Stimulated activated CD8-positive, alpha-beta memory T cell treated with anti-CD3 and anti-CD28 coated beads, Interleukin-12 subunit alpha, Interleukin-12 subunit beta, amount 100 ng/mL, for 24 hours (primary cell): ENCODE measurements around the gene ELF4.
"Not testable (repeated sequence)": the region's sequence is repeated elsewhere in the genome, so short reads cannot be mapped to it uniquely, and the experiment has no call there.

Source experiments
- DNase-seq: peaks from one replicate; pipeline ENCODE4 v3.0.0-alpha.2; 2020; ENCODE audit errors: extremely low read depth

The ELF4 gene

DNA sequence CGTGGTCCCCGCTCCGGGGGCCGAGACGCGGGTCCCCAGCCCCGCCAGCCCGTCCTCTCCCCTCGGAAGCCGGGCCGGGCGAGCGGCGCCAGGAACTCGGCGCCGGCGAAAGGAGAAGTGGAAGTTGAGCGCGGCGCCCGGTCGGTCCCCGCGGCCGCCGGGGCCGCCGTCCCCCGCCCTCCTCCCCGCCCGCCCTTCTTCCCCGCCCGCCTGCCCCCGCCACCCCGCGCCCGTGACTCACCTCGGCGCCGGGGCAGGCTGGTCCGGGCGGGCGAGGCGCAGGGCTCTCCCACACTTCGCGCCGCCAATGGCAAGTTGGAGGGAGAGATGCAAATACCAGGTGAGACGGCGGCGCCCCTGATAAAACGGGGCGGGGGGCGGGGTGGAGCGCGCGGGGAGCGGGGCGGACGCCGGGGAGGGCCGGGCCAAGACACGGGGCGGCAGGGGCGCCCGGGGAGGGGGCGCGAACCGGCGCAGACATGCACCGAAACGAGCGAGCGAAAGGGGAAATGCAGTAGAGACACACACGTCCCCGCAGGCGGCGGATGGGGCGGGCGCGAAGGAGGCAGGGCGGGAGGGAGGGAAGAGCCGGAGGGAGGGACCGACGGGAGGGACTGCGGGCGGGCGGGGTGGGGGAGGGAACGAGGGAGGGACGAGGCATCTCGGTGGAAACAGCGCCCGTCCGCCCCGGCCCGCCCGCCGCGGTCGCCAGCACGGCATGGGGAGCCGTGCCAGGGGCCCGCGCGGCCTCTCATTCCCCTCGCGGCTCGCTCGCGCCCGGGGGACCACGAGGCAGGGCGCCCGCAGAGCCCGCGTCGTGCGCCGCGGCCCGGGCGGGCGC, at the start of gene ELF4:
ELF4 (minus strand) TSS at position 119 of the 841 bp plus-strand sequence. CDS start 29,167 bp downstream, outside the sequence.
- no peak for DNase-seq

DNA sequence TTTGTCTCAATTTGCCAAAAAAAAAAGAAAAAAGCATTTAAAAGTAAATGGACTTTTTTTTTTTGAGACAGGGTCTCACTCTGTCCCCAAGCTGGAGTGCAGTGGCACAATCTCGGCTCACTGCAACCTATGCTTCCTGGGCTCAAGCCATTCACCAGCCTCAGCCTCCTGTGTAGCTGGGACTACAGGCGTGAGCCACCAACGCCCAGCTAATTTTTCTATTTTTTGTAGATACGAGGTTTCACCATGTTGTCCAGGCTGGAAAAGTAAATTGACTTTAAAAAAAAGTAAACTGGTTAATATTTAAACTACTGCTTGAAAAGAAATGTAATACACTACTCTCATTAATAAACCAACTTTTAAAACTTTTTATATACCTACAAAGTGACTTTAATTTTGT, 49.5 kb upstream of the ELF4 start:
- no peak for DNase-seq

DNA sequence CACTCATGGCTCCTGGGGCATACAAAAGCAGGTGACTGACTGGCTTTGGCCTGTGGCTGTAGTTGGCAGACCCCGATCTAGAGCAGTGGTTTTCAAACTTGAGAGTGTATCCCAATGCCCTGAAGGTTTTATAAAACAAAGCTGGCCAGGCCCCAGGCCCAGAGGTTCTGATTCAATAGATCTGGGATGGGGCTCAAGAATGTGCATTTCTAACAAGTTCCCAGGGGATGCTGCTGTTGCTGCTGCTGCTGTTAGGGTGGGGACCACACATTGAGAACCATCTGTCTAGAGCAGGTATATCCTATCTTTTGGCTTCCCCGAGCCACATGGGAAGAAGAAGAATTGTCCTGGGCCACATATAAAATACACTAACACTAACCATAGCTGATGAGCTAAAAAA, 48.0 kb upstream of the ELF4 start:
- no peak for DNase-seq

DNA sequence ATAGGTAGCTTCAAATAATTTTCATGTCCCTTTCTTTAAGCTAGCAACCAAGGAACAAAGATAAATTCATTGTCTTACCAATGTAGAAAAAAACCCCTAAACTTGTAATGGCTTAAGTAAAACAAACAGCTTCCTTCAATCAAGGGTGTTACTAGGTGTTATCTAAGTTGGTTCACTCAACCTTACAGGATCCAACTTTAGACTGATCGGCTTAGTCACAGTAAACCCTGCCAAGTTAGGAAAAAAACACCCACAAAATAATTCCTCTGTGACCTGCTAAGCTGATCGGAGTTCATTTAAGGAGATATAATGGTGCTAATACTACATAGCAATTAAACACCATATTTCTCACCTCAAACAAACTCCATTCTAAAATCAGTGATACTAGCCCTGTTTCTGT, 45.3 kb upstream of the ELF4 start:
- no peak for DNase-seq

DNA sequence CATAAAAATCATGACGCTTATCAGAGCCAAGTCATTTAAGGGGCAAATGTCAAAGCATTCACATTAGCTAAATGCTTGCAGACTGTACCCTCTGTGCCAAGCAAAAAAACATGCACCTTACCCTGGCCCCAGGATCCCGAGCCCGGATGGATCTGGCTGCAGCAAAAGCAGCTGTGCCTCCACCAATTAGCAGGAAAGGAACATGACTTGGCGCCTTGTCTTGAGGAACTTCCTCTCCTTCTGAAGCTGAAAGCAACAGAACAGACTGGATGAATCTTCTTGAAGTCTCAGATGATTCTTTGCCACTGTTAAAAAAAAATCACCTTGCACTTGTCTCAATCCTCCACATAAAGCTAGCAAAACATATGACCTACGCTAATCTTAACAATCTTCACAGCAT, 37.3 kb upstream of the ELF4 start:
- DNase-seq: no peak

DNA sequence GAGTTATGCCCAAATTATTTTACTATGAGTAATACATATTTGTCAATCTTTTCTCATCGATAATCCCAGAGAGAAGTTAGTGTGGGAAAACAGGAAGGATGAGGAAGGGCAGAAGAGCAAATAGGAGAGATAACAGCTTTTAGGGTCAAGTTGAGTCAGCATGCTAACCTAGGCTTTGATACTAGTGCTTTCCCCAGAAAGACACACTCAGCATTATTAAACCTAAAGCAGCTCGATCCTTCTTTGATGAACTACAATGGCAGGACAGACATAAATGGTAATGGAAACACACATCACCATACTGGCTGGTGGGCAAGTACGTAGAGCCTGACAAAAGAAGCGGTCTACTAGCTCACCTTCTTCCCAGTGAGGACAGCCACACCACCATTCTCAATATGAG, 34.8 kb upstream of the ELF4 start:
- no peak for DNase-seq

DNA sequence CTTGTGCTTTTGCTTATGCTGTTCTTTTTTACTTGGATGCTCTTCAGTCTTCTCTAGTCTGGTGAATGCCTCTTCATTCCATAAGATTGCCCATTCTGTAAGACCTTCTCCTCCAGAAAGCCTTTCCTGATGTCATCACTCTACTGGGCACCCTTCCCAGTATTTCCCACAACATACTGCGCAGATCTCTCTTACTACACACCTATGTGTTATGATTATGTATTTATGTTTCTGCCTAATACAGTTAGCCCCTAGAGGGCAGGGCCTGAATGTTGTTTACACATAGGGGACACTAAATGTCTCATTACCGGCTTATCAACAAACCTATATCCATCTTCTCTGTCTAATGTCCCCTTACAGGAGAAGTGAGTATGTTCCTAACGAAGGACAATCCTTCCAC, 34.2 kb upstream of the ELF4 start:
- no peak for DNase-seq

DNA sequence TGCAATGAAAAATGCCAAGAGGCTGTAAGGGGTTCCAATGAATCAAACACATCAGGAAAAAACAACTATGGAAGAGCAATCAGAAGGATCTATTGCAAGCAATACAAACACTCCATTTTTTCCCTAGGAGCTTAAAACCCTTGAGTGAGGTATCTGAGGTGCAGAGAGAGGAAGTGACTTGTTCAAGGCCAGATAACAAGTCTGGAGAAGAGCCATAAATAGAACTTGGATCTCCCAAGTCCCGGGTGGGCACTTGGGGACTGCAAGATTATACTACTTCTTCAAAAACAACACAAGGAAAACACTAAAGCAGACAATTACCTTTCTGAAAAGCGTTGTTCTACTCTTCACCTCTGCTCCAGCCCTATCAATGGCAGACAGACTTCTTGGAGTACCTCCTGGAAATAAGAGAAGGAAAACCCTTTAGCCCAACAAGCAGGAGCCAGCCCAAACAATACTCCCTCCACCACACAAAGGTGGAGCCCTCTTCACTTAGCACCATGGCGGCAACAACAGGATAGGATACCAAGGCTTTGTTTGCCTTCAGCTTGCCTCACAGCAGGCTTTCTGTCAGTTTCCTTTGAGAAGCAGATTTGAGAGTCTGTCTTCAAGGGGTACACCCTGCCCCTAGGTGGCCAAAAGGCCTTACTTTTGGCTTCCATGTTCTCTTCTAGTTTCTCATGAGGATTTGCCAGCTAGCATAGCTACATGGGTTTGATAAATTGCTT, 29.3 kb upstream of the ELF4 start:
- no peak for DNase-seq

DNA sequence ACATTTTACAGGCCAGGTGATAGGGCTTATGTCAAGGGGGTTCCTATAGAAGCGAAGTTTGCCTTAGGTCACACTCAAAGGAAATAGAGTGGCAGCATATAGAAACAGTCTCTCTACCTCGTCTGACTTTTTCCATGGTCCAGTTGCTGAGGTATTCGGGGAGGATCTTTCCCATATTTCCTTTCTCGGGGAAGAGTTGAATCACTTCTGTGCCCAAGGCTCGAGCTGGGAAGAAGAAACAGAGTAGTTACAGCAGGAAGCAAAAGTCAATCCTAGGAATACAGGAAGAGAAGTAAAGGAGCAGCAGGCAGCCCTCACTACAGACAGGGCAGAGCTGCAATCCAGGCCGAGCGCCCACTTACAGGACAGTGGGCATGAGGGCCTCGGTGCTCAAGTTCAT, 26.7 kb upstream of the ELF4 start:
- DNase-seq: no peak

DNA sequence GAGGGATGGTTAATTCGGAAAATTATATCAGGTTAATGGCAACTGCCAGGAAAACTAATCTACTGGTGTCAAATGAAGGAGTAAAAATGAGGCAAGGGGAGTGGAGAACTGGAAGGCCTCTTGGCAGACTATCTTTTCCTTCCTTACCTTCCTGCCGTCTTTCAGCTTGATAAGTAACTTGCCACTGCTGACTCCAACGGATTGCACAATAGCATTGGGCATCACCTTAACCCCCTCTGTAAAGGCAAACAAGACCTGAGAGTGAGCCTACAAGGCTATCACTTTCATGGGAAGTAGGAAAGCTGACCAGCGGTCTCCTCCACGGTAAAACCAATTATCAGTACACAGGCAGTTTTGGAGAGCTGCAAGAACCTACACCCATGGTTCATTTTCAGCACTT, 26.2 kb upstream of the ELF4 start:
- DNase-seq: no peak

DNA sequence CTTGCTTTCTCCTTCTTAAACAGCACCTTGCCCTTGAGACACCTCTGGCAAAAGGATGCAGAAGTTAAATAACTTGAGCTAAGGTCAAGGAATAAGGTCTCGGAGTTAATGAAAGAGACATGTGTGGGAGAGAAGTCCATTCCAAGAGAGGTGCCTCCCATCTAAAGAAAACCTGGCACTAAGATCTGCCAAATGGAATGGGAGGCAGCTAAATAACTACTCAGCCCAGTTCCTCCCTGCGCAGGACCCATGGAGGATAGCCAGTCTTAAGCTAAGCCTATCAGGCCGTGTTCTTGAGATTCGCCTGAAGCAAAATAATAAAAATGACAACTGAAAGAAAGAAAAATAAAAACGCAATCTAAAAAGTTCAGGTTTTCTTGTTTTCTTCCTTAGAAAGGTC, 20.7 kb upstream of the ELF4 start:
- no peak for DNase-seq

DNA sequence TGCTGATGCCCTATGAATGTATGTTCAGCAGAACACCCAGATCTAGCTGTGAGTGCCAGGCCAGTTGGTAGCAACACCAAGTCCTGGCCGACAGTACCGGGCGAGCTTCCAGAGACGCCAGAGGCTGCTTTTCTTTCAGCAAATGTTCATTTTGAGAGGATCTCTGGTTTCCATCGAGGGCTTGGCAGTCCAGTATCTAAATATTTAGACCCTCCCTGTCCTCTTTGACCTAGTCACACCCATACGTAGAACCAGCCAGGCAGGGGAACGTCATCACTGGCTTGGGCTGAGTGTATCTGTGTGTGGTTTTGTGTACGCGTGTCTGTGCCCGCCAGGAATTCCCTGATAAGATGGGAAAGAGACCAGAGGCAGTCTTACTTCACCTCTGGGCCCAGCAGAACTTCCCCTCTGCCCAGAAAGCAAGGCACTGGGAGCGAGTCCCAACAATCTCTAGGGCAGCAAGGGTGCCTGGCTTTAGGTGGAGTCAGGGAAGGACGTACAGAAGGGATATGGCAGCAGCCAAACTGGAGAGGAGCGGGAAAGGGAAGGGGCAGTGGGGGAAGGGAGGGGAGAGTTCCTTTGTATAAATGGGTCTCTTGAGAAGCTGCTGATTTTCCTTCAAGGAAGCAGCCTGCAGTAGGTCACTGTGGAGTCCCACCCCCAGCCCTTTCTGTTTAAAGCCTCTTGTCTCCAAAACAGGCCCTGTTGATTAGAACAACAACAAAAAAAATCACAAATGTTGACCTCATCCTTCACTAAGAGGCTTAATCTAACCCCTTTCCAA, 15.0 kb upstream of the ELF4 start:
- no peak for DNase-seq

DNA sequence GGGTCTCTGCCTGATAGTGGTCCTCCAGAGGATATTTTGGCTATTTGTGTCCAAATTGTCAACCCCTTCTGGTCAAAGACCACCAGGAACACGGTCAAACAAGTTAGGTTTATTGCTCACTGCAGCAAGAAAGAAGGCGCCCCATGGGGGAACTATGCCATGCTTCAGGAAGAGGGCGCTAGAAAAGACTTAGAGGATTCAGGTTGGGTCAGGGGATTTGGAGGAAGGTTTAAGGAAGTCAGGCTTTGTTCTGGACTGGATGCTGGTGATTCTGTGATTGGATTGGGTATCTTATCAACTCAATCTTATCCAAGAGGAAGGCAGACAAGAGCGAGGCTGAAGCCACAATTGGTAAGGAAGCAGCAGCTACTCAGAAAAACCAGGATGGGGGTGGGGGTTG, 14.3 kb upstream of the ELF4 start:
- no peak for DNase-seq

DNA sequence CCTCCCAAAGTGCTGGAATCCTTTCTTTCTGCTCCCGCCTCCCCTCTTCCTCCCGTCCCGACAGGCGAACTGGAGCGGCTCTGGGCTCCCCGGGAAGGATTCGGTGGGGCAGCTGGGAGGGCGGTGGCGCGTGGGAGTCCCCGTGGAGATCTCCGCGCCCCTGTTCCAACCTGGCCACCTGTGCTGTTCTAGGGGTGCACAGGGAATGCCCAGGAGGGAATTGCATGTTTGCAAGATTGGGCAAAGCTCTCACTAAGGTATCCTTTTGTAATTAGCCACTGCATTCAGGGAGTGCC, 11.2 kb upstream of the ELF4 start:
- no peak for DNase-seq

DNA sequence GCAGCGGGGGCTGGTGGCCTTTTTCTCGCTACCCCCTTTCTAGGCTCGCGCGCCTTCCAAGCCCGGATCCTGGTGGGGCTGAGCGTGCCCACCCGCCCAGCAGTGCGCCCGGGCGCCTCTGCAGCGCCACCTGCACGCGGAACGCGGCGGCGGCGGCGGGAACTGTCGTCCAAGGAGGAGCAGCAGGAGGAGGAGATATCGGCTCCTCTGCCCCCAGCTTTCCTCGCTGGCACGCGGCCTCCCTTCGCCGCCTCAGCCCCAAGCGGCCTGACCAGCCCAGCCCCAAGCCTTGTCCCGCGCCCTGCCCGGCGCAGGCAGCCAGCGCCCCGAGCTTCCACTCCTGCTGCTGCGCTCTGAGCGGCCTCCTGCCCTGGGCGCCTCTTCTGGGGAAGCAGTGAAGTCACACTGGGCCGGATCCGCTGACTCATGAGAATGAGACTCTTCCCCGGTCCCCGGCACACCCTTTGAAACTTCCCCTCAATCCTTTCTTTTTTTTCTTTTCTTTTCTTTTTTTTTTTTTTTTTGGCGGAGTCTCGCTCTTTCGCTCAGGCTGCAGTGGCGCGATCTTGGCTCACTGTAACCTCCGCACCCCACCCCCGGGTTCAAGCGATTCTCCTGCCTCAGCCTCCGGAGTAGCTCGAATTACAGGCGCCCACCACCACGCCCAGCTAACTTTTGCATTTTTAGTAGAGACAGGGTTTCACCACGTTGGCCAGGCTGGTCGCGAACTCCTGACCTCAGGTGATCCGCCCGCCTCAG, 10.6 kb upstream of the ELF4 start:
- DNase-seq: no peak

DNA sequence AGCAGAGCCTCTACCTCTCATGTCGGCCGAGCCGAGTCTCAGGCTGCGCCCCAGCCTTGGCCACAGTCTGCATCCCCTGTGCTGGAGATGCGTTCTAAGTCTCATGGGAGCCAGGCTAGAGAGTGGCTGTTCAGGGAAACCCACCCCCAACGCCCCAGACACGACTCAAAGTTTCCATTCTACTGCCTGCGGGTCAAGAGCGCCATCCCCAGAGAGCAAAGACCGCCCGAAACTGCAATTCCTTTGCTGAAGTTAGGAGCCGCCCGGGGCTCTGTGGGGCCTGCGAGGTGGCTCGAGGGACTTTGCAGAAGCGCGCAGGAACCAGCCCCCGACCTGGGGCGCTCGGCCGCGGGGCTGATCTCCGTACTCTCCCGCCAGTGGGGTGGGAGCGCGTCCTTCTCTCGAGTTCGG, 10.0 kb upstream of the ELF4 start:
- no peak for DNase-seq

DNA sequence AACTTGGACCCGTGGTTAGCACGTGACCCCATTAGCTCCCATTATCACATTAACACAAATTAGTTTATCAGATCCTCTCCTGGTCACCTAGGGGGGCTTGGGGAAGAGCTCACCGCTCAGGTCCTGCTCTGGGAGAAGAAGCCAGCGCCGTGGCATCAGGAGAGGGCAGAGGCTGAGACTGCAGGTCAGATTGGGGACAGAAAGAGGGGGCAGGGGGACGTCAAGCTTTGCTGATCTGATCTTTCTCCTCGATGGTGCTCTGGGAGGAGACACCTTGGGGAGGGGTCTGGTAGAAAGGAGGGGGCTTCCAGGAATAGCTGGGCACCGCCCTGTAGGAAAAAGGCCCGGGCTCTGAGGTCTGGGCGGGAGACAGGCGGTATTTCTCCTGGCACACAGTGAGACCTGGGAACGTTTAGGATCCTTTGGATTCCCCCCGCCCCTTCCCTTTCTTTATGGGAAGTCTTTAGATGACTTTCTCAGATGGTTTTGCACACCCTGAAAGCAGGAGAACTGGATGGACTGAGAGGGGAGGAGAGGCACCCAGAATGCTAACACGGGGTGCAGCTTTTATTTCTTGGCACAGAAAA, 9.1 kb upstream of the ELF4 start:
- DNase-seq: no peak

DNA sequence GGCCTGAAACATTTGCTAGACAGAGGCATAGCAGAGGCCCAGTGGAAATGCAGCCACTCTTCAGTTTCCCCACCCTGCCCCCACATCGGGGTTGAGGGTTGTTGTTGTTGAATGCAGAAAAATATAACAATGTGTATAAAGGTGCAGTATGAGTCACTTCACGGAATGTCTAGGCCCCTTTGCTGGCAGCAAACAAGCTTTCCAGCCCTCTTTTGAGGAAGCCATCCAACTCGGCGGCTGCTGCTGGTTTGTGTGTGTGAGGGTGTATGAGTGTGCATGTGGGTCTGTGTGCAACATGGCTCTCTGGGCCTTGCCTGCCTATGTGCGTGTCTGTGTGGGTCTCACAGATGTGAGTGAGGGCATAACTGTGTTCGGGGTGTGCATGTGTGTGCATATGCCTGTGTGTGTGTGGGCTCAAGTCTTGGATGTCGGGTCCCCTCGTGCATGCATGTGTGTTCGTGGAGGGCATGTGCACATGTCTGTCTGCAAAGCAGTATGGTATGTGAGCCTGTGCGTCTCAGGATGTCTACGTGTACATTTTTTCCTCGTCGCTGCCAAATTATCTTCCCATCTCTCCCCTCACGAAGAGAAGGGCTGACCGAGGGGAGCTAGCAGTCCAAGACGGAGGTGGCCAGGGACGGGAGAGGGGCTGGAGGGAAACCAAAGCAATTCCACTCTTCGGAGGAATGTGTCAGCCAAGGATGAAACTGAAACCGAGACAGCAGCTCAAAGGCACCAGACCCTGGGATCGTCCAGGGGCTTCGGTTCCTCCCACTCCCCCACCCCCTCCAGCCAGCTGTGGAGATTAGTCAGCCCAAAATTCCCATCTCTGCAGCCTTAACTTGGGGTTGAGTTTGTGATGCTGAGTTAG, 8.4 kb upstream of the ELF4 start:
- DNase-seq: no peak

DNA sequence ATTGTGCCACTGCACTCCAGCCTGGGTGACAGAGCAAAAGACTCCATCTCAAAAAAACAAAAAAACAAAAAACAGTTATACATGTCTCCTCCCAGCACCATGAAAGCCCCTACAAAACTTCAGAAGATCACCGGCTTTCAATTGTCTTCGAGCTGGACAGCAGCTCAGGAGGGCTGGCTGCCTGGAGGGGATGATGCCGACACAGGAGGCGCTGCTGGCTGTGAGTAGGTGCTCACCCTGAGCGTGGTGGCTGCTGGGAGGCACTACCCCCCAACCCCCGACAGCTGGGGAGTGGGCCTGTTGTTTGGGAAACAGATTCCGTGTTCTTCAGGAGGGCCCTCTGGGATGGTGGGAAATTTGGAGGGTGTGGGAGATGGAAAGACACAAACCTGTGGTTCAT, 6.9 kb upstream of the ELF4 start:
- DNase-seq: no peak

DNA sequence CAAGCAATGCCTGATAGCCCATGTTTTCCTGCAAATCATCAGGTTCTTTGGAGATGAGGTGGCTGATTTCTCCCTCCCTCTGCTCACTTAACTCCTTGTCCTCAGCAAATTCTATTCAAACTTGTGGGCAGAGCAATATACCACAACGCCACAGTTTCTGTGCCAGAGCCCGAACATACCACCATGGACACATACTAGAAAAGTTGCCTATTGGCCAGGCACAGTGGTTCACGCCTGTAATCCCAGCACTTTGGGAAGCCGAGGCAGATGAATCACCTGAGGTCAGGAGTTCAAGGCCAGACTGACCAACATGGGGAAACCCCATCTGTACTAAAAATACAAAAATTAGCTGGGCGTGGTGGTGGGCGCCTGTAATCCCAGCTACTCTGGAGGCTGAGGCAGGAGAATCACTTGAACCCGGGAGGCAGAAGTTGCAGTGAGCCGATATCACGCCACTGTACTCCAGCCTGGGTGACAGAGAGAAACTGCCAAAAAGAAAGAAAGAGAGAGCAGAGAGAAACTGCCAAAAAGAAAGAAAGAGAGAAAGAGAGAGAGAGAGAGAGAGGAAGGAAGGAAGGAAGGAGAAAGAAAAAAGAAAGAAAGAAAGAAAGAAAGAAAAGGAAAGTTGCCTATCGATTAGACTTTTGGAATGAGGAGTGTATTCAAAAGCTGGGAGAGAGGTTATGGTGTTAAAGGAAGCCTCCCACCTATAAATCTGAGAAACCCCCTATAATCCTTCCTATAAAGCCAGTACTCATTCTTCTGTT, 5.0 kb upstream of the ELF4 start:
- not testable (repeated sequence) for DNase-seq
